K562 (cell line): ENCODE measurements around the gene FKBP9. TPM values are rescaled to one million over a fixed set of nuclear protein-coding genes. Genes with fewer than 3 reads are reported as not detected.

ENCODE experiments used
- ATAC-seq: fragments of 200-7000 bp; cut with Tn5 transposase; 3 replicates; pipeline ENCODE4 v1.9.1; 2020; ENCODE audit warnings: moderate library complexity
- BruUV-seq: library from RNA; stranded (reverse); fragments of 400-500 nt; replicated peaks from 2 replicates; lab custom pipeline; 2021; lab: Mats Ljungman, UMichigan
- CTCF ChIA-PET: fragments of 300-600 bp; formaldehyde crosslinking; extraction: SDS; loops from one replicate; lab custom pipeline; 2021; ENCODE audit warnings: low intra/inter-chr PET ratio; lab: Yijun Ruan, JAX
- POLR2A ChIA-PET: fragments of 300-600, 350-650 bp; sonication (Branson Sonifier 250); formaldehyde crosslinking; extraction: SDS; loops from one replicate; lab custom pipeline; 2021; ENCODE audit warnings: antibody characterized with exemption, inconsistent platforms; lab: Yijun Ruan, JAX
- DNase-seq, 4 experiments: peaks; one replicate each; pipeline versions ENCODE4 v3.0.0 to v3.0.0-alpha.2; 2011 to 2018; ENCODE audit warnings: low spot score in 3 of 4, mixed read lengths in 3 of 4; ENCODE audit errors: extremely low read depth in 1 of 4
- FAIRE-seq: peaks from 2 replicates; lab custom pipeline; 2011; peaks lifted over from hg19 to GRCh38; lab: Jason Lieb, UNC
- H2AFZ ChIP-seq: 2 replicates; pipeline ENCODE4 v1.6.0; 2011; ENCODE audit warnings: low read depth, low read length, control low read depth, inconsistent platforms
- H3K27ac ChIP-seq: fragments of 200-600 bp; 3 replicates; pipeline ENCODE4 v1.8.0; 2011; ENCODE audit warnings: low read depth, mild to moderate bottlenecking, control low read depth, inconsistent platforms, low read length, moderate library complexity, mixed read lengths; ENCODE audit errors: extremely low read depth
- H3K27me3 ChIP-seq, 2 experiments: fragments of 300-600 bp in 1 of 2; 2 replicates in 1 of 2; 3 replicates in 1 of 2; pipeline versions ENCODE4 v1.6.0 to v1.8.0; 2011; ENCODE audit warnings: inconsistent platforms in 2 of 2, low read length in 2 of 2, mild to moderate bottlenecking in 1 of 2, mixed read lengths in 1 of 2, moderate library complexity in 1 of 2; ENCODE audit not compliant: control insufficient read depth in 2 of 2, insufficient read depth in 2 of 2
- H3K36me3 ChIP-seq: fragments of 300-600 bp; 3 replicates; pipeline ENCODE4 v1.8.0; 2011; ENCODE audit warnings: mild to moderate bottlenecking, low read length, inconsistent platforms; ENCODE audit not compliant: control insufficient read depth, insufficient read depth
- H3K4me1 ChIP-seq, 2 experiments: fragments of 200-600 bp in 1 of 2; replicated peaks in 1 of 2; 2 replicates in 1 of 2; 3 replicates in 1 of 2; pipeline versions ENCODE4 v1.5.1 to v1.8.0; 2011; ENCODE audit warnings: inconsistent platforms in 2 of 2, low read length in 2 of 2, mild to moderate bottlenecking in 1 of 2, mixed read lengths in 1 of 2, moderate library complexity in 1 of 2; ENCODE audit not compliant: control insufficient read depth in 2 of 2, insufficient read depth in 2 of 2
- H3K4me2 ChIP-seq: 2 replicates; pipeline ENCODE4 v1.6.1; 2011; ENCODE audit warnings: low read length, control low read depth, inconsistent platforms, mixed read lengths; ENCODE audit not compliant: insufficient read depth
- H3K4me3 ChIP-seq: fragments of 200-600 bp; sonication (generic), shearing (Covaris generic); 2 replicates; pipeline ENCODE4 v1.5.1; 2016; ENCODE audit warnings: control low read depth, inconsistent platforms
- H3K79me2 ChIP-seq: fragments of 200-600 bp; 3 replicates; pipeline ENCODE4 v1.8.0; 2011; ENCODE audit warnings: low read length, inconsistent platforms; ENCODE audit not compliant: control insufficient read depth, insufficient read depth
- H3K9ac ChIP-seq, 2 experiments: 2 replicates each; pipeline versions ENCODE4 v1.6.0 to v1.6.1; 2011; ENCODE audit warnings: low read depth in 2 of 2, low read length in 2 of 2, control low read depth in 1 of 2, inconsistent platforms in 1 of 2, mild to moderate bottlenecking in 1 of 2, mixed read lengths in 1 of 2; ENCODE audit not compliant: insufficient read depth in 1 of 2
- H3K9me1 ChIP-seq: one replicate; pipeline ENCODE4 v1.6.0; 2011; ENCODE audit warnings: inconsistent platforms, mild to moderate bottlenecking, low read length, moderate library complexity; ENCODE audit not compliant: control insufficient read depth, insufficient read depth
- H3K9me3 ChIP-seq: replicated peaks from 2 replicates; pipeline ENCODE4 v1.5.1; 2011; ENCODE audit warnings: low read depth, low read length, inconsistent platforms; ENCODE audit not compliant: control insufficient read depth, insufficient read depth
- H4K20me1 ChIP-seq: replicated peaks from 2 replicates; pipeline ENCODE4 v1.6.1; 2011; ENCODE audit warnings: low read length, inconsistent platforms, mixed read lengths; ENCODE audit not compliant: control insufficient read depth, insufficient read depth
- ADNP ChIP-seq: fragments of 200-800 bp; sonication (Bioruptor generic); IDR thresholded peaks from 2 replicates; pipeline ENCODE4 v1.6.1; 2016; ENCODE audit warnings: missing genetic modification characterization, missing compliant biosample characterization
- BACH1 ChIP-seq: fragments of 200-800 bp; sonication (Bioruptor generic); IDR thresholded peaks from 2 replicates; pipeline ENCODE4 v1.6.1; 2016; ENCODE audit warnings: missing genetic modification characterization, missing compliant biosample characterization
- GABPA ChIP-seq: fragments of 200-800 bp; sonication (Bioruptor generic); conservative IDR thresholded peaks from 2 replicates; pipeline ENCODE4 v1.6.1; 2016; ENCODE audit warnings: low read depth, missing genetic modification characterization, missing compliant biosample characterization
- HMG20A ChIP-seq: fragments of 450-650 bp; formaldehyde crosslinking; conservative IDR thresholded peaks from 2 replicates; pipeline ENCODE4 v1.4.0; 2020; ENCODE audit warnings: mild to moderate bottlenecking, mixed read lengths
- KLF16 ChIP-seq: IDR thresholded peaks from 2 replicates; pipeline ENCODE4 v1.6.1; 2016; ENCODE audit warnings: antibody characterized with exemption
- MAFK ChIP-seq: IDR thresholded peaks from 2 replicates; pipeline ENCODE4 v1.6.1; 2011; ENCODE audit warnings: low read length, improper control_type of control experiment
- MTA1 ChIP-seq: fragments of 450-650 bp; IDR thresholded peaks from 2 replicates; pipeline ENCODE4 v1.6.1; 2017; ENCODE audit warnings: borderline replicate concordance
- PHB ChIP-seq: fragments of 250-450 bp; sonication (Bioruptor Pico); IDR thresholded peaks from 2 replicates; pipeline ENCODE4 v1.5.0; 2021
- RNF2 ChIP-seq: sonication (generic); IDR thresholded peaks from 2 replicates; pipeline ENCODE4 v1.6.1; 2016
- SFPQ ChIP-seq: fragments of 200-400 bp; formaldehyde crosslinking; IDR thresholded peaks from 2 replicates; pipeline ENCODE4 v1.6.1; 2017; ENCODE audit warnings: mild to moderate bottlenecking, low read depth, low read length, moderate library complexity
- SMARCE1 ChIP-seq: fragments of 450-650 bp; IDR thresholded peaks from 2 replicates; pipeline ENCODE4 v1.7.1; 2016; ENCODE audit warnings: mild to moderate bottlenecking
- TAF1 ChIP-seq: IDR thresholded peaks from 2 replicates; pipeline ENCODE4 v1.6.1; 2011; ENCODE audit warnings: mild to moderate bottlenecking, low read length, moderate library complexity; ENCODE audit not compliant: insufficient read depth, control insufficient read depth, severe bottlenecking; ENCODE audit errors: extremely low read depth
- TCF3 ChIP-seq: sonication (generic); formaldehyde crosslinking; IDR thresholded peaks from 2 replicates; pipeline ENCODE4 v1.4.0; 2020; ENCODE audit warnings: mild to moderate bottlenecking, missing genetic modification reagents
- ZNF324 ChIP-seq: fragments of 250-450 bp; sonication (Bioruptor Pico); IDR thresholded peaks from 2 replicates; pipeline ENCODE4 v1.4.0; 2020; ENCODE audit warnings: mild to moderate bottlenecking
- ZNF384 ChIP-seq: IDR thresholded peaks from 2 replicates; pipeline ENCODE4 v1.6.1; 2012; ENCODE audit warnings: low read depth, low read length, improper control_type of control experiment
- ZNF395 ChIP-seq: fragments of 200-800 bp; sonication (Bioruptor generic); IDR thresholded peaks from 2 replicates; pipeline ENCODE4 v1.6.1; 2017; ENCODE audit warnings: missing genetic modification characterization, missing compliant biosample characterization
- WGBS: fragments of 100-300 bp; shearing (Covaris generic); methylation state at CpG from one replicate; pipeline ENCODE4 v1.1.6; 2016; ENCODE audit warnings: low coverage, mixed read lengths; ENCODE audit not compliant: insufficient coverage; ENCODE audit errors: missing lambda C conversion rate; 5-methylcytosine and 5-hydroxymethylcytosine counted together
- in situ Hi-C: fragments of 300-500 bp; cut with MboI; formaldehyde crosslinking; loops from 4 replicates; pipeline ENCODE4 v1.15.0; 2018; ENCODE audit warnings: inconsistent platforms, mixed read lengths
- intact Hi-C: fragments of 100-400 bp; cut with micrococcal nuclease; formaldehyde crosslinking; loops from 2 replicates; pipeline ENCODE4 v1.14.2; 2022
- polyA plus RNA-seq, 8 experiments: library from polyadenylated mRNA; depleted of rRNA in 4 of 8; stranded (reverse) in 5 of 8; unstranded in 3 of 8; fragments of >200 nt; fragmentation: Nextera tagmentation in 2 of 8; fragmentation: Illumina TruSeq in 1 of 8; extraction: Ambion mirVana in 2 of 8; extraction: Trizol in 1 of 8; gene quantifications; 2 replicates each; pipeline versions ENCODE4 v1.2.1 to v1.2.3, GENCODE V29; 2011 to 2014; ENCODE audit warnings: inconsistent platforms in 1 of 8, missing spikeins in 1 of 8
- total RNA-seq, 7 experiments: library from RNA; depleted of rRNA in 6 of 7; stranded (reverse); fragments of >200 nt in 6 of 7; fragmentation: Illumina TruSeq in 2 of 7; extraction: Trizol in 2 of 7; gene quantifications; 2 replicates each; pipeline versions ENCODE4 v1.2.1 to v1.2.3, GENCODE V29; 2011 to 2021; ENCODE audit warnings: low replicate concordance in 1 of 7

FKBP9 gene
- total and polyA plus RNA-seq, 9 of the 15 experiments (the other 6 are each of a cell fraction or from before 2014, with no cell fraction given): 5.9 to 23.7 (median 15.8) TPM

GRCh38 chr7:32941681-32942414 lies 15.4 kb upstream of the FKBP9 start:
- intact Hi-C loops: loop anchor here (2.0 to 5.0 kb wide), 5 partner anchors 35 to 250 kb away; partner anchors contain the start of genes KBTBD2 and NT5C3A
- ATAC-seq: peak; percentile 62
- in situ Hi-C loops: no loop called here
- Histone ChIP-seq H3K4me1 (peaks cover 10 to 11% of the 10 kb centered on the region in 2 experiments; a peak in 4 of 5 replicates), H3K4me2 (peak overlapping the region; percentile 93), H3K9ac (peak overlapping the region; percentile 89 to 97), H2AFZ (peak overlapping the region; percentile 94), H3K36me3 (peaks cover 18% of the 10 kb centered on the region; the same call in 2 of the 3 replicates), H4K20me1 (no peaks in the 10 kb centered on the region), H3K79me2 (peaks cover 47% of the 10 kb centered on the region), H3K9me3 (peaks cover 6% of the 10 kb centered on the region; the same call in 1 of the 2 replicates), H3K27me3 (no peaks in the 10 kb centered on the region), H3K4me3 (peak overlapping the region; percentile 84), H3K9me1 (no peaks in the 10 kb centered on the region), H3K27ac (peak overlapping the region; percentile 90)
- ChIA-PET POLR2A (interaction anchor here (0.6 to 2.8 kb wide), 3 partner anchors 10 to 92 kb away, joined by 3 to 21 read pairs (median 3); partner anchors contain the start of gene FKBP9), CTCF (interaction anchor here (2.0 kb wide), 1 partner anchor 96 kb away, joined by 9 read pairs; no protein-coding TSS in a partner anchor)
- 4% methylated on average over 21 of the region's 22 CpGs for WGBS
- FAIRE-seq: no peak
- DNase-seq: peak; percentile 34 to 68 (median 52)
- TSS peak; percentile 70 for BruUV-seq
- TF ChIP-seq GABPA (tag) (no peak), TAF1 (peak; percentile 8), SFPQ (no peak), TCF3 (CRISPR knock-in tag) (peak; percentile 16), KLF16 (no peak), ZNF384 (no peak), ADNP (tag) (no peak), RNF2 (no peak), HMG20A (CRISPR knock-in tag) (no peak), ZNF395 (CRISPR knock-in tag) (0 out of 2 replicates have a peak, but pooled peaks have one; percentile 31), SMARCE1 (peak; percentile 48; the same call in 1 of the 2 replicates), BACH1 (tag) (no peak), MTA1 (no peak), MAFK (no peak), PHB (CRISPR knock-in tag) (no peak), ZNF324 (CRISPR knock-in tag) (no peak)
